Activated CD8-positive, alpha-beta T cell treated with anti-CD3 and anti-CD28 coated beads, Interleukin-2, amount 10 ng/mL, durations not matched to agents 7 days and 5 days (primary cell): Measurements from ENCODE around the gene CDC16. TPM values are rescaled to one million over a fixed set of nuclear protein-coding genes. Genes with fewer than 3 reads are reported as not detected.

Source experiments
- ATAC-seq: fragments of 150-1000 bp; cut with Tn5 transposase; one replicate; pipeline ENCODE4 v1.10.0; 2021; ENCODE audit warnings: moderate library complexity
- CTCF ChIA-PET: fragments of 350-600 bp; sonication (Branson Sonifier 250); formaldehyde crosslinking; loops from one replicate; lab custom pipeline; 2021; ENCODE audit warnings: antibody characterized with exemption; lab: Charles Lee
- POLR2A ChIA-PET: fragments of 350-600 bp; sonication (Branson Sonifier 250); formaldehyde crosslinking; loops from one replicate; lab custom pipeline; 2021; ENCODE audit warnings: antibody characterized with exemption; lab: Charles Lee
- DNase-seq: peaks from one replicate; pipeline ENCODE4 v3.0.0-alpha.2; 2020
- H3K27ac Mint-ChIP-seq: one replicate; pipeline ENCODE4 v1.8.0; 2021; ENCODE audit warnings: mild to moderate bottlenecking, mixed read lengths
- H3K27me3 Mint-ChIP-seq: one replicate; pipeline ENCODE4 v1.8.0; 2021; ENCODE audit warnings: low read depth, mixed read lengths
- H3K36me3 Mint-ChIP-seq: one replicate; pipeline ENCODE4 v1.8.0; 2021; ENCODE audit warnings: low read depth, mixed read lengths
- H3K4me1 Mint-ChIP-seq: one replicate; pipeline ENCODE4 v1.8.0; 2021; ENCODE audit warnings: low read depth, mixed read lengths
- H3K4me3 Mint-ChIP-seq: one replicate; pipeline ENCODE4 v1.8.0; 2021; ENCODE audit warnings: mild to moderate bottlenecking, mixed read lengths
- H3K9me3 Mint-ChIP-seq: one replicate; pipeline ENCODE4 v1.8.0; 2022; ENCODE audit warnings: mixed read lengths; ENCODE audit not compliant: insufficient read depth
- total RNA-seq, 2 experiments: library from RNA; stranded (reverse); gene quantifications; one replicate each; pipeline ENCODE4 v1.2.3, GENCODE V29; 2021

Gene CDC16
- total RNA-seq, 2 experiments from 2014 or later: 71.4 to 74.7 TPM

DNA sequence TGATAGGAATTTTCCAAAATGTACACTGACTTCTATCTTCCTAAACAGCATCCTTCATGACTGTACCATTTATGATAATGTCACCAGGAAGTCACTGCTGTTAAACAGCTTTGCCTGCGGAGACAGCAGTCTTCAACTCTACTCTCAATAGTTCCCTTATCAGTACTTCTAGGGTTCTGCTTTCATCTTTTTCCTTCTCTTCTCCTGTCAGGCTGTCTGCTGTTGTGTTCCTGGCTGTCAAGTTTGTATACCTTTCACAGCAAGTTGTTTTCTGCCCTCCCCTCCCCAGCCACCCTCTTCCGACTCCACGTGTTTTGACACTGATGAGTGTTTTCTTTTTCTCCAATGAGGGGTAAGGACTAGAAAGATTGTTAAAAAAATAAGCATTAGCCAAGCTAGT lies 48.9 kb downstream of the CDC16 start:
- ChIA-PET POLR2A (no interaction called here), CTCF (no interaction called here)
- peaks cover 46% of the 10 kb centered on the region for H3K4me1 Mint-ChIP-seq
- no peaks in the 10 kb centered on the region for H3K9me3 Mint-ChIP-seq
- no peak for DNase-seq
- H3K27me3 Mint-ChIP-seq: no peaks in the 10 kb centered on the region
- no peak for ATAC-seq
- peak overlapping the region; percentile 55 for H3K4me3 Mint-ChIP-seq
- H3K36me3 Mint-ChIP-seq: peaks cover 51% of the 10 kb centered on the region
- no peak overlapping the region for H3K27ac Mint-ChIP-seq

- ATAC-seq (no peak), DNase-seq (no peak)
- H3K4me1 Mint-ChIP-seq: peaks cover 39% of the 10 kb centered on the region
- no peak overlapping the region for H3K27ac Mint-ChIP-seq
- ChIA-PET POLR2A (no interaction called here), CTCF (no interaction called here)
- H3K36me3 Mint-ChIP-seq: peaks cover 52% of the 10 kb centered on the region
- no peak overlapping the region for H3K4me3 Mint-ChIP-seq
- H3K9me3 Mint-ChIP-seq: no peaks in the 10 kb centered on the region
- H3K27me3 Mint-ChIP-seq: no peaks in the 10 kb centered on the region
Observed at GRCh38 chr13:114284680-114285079, 50.0 kb downstream of the CDC16 start.

DNA sequence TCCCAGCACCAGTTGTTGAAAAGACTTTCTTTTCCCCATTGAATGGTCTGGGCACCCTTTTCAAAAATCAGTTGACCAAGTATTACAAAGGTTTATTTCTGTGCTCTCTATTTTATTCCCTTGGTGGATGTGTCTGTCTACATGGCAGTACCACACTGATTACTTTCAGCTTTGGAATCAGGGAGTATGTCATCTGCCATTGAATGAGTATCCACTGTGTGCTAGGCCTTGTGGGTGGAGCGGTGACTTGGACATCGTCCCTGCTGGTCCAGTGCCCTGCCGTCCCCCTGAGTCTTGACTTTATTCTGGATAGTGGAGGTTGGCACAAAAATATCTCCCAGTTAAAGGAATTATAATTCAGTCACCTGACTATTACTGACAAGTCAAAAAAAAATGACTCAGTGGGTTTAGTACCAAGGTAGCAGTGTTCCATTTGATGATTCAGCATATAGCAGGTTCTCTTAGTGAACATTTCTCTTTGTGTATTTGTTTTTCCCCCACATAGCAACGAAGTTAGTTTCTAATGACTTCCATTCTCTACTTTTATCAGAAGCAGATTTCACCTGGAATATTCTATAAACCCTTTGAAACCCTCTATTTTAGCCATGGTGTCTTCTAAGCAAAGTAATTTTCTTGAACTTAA lies 50.6 kb downstream of the CDC16 start:
- ATAC-seq (no peak), DNase-seq (no peak)
- Mint-ChIP-seq H3K4me1 (peaks cover 33% of the 10 kb centered on the region), H3K4me3 (no peak overlapping the region), H3K27ac (no peak overlapping the region), H3K36me3 (peaks cover 52% of the 10 kb centered on the region), H3K27me3 (no peaks in the 10 kb centered on the region), H3K9me3 (no peaks in the 10 kb centered on the region)
- ChIA-PET POLR2A (no interaction called here), CTCF (no interaction called here)

DNA sequence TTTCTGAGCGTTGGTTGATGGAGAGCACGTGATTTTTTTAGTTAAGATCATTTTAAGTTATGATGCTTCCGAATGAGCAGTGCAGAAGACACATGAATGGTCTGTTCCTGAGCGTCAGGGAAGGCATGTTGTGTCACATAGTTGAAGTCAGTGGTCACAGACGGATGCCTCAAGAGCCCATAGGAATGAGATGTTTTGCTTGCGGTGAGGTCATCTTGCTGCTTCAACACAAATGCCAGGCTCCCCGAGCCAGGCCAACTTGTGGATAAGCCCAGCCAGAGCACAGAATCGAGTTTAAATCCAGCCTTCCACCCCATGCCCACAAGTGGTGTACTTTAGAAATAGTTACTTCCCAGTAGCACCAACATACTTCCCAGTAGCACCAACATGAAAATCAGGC lies 52.1 kb downstream of the CDC16 start:
- DNase-seq (no peak), ATAC-seq (no peak)
- Mint-ChIP-seq H3K27ac (peak overlapping the region; percentile 6), H3K27me3 (no peaks in the 10 kb centered on the region), H3K36me3 (peaks cover 59% of the 10 kb centered on the region), H3K9me3 (no peaks in the 10 kb centered on the region), H3K4me3 (no peak overlapping the region), H3K4me1 (peaks cover 27% of the 10 kb centered on the region)
- CTCF ChIA-PET: no interaction called here
- POLR2A ChIA-PET: no interaction called here

DNA sequence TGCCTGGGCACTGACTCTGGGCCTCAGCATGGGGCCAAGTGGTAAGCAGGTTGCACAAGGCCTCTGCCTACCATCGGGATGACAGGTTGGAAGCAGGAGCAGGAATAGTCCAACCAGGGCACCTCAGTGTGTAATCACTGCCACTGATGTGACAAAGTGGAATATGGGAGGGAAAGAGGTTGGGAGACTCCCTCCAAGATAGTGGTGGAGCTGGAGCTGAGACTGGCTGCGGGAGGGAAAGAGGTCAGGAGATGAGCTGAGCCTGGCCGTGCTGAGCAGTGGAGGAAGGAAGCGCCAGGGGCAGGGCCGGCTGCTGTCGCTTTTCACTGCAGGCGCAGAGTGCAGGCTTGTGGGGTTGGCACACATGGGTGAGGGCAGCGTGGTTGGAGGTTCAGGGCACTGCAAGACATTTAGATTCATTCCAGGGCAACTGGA lies 53.5 kb downstream of the CDC16 start:
- Mint-ChIP-seq H3K9me3 (no peaks in the 10 kb centered on the region), H3K27me3 (no peaks in the 10 kb centered on the region), H3K4me3 (no peak overlapping the region), H3K27ac (peak overlapping the region; percentile 9), H3K4me1 (peaks cover 21% of the 10 kb centered on the region), H3K36me3 (peaks cover 65% of the 10 kb centered on the region)
- POLR2A ChIA-PET: no interaction called here
- ATAC-seq (no peak), DNase-seq (no peak)
- CTCF ChIA-PET: no interaction called here

GRCh38 chr13:114296448-114296847 lies 61.8 kb downstream of the CDC16 start:
- ATAC-seq (no peak), DNase-seq (no peak)
- H3K4me1 Mint-ChIP-seq: no peaks in the 10 kb centered on the region
- H3K27me3 Mint-ChIP-seq: no peaks in the 10 kb centered on the region
- peaks cover 42% of the 10 kb centered on the region for H3K36me3 Mint-ChIP-seq
- CTCF ChIA-PET: no interaction called here
- H3K4me3 Mint-ChIP-seq: no peak overlapping the region
- POLR2A ChIA-PET: no interaction called here
- H3K9me3 Mint-ChIP-seq: no peaks in the 10 kb centered on the region
- no peak overlapping the region for H3K27ac Mint-ChIP-seq

- Mint-ChIP-seq H3K27ac (no peak overlapping the region), H3K27me3 (no peaks in the 10 kb centered on the region), H3K4me1 (no peaks in the 10 kb centered on the region), H3K36me3 (peaks cover 42% of the 10 kb centered on the region), H3K4me3 (no peak overlapping the region), H3K9me3 (no peaks in the 10 kb centered on the region)
- POLR2A ChIA-PET: no interaction called here
- no peak for ATAC-seq
- DNase-seq: no peak
- CTCF ChIA-PET: no interaction called here
Observed at GRCh38 chr13:114296902-114297301, 62.2 kb downstream of the CDC16 start.

DNA sequence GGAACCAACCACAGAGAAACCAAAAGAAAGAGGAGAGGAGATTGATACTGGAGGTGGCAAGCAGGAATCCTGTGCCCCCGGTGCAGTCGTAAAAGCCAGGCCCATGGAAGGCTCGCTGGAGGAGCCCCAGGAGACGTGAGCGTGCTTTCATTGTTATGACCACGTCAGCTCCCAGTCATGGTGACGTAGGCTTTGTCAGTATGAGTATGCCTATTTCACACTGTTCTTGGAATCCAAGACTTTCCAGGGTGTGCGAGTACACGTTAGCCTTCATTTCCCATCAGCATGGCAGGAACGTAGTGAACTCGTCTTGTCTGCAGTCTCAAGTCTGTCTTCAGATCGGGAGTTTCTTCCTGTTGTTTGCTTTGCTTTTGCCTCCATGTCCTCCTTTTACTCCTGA lies 64.2 kb downstream of the CDC16 start:
- ChIA-PET POLR2A (interaction anchor here (0.6 kb wide), 1 partner anchor 276 kb away, joined by 6 read pairs; no protein-coding TSS in a partner anchor), CTCF (no interaction called here)

DNA sequence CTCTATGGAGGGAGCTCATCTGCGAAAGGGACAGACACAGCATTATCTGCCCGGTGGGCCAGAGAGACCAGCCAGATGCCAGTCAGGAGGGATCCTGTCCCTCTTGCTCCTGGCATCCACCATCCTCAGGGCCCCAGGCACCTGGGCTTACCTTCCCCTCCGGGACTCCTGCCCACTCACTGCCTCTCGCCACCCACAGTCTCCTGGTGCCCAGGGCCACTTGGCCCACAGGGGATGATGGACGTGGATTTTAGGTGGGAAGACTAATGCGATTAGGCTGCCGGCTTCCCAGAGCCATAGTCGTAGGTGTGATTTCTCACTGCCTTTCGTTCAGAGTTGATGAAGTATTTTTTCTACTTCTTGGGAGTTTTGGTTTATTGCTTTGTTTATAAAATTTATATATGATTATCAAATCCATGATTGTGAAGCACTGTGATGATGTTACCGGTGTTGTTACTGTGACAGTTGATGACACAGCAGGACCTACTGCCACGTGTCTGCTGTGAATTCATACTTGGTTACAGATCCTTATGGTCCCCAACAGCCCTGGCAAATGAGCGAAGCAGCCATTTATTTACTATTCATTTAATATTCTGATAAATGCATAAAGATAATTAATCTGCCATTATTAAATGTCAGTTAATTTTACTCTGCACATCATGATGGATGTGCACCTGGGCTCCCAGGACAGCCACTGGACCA lies 65.1 kb downstream of the CDC16 start:
- no peak for DNase-seq
- no peak overlapping the region for H3K4me3 Mint-ChIP-seq
- peaks cover 43% of the 10 kb centered on the region for H3K36me3 Mint-ChIP-seq
- ChIA-PET POLR2A (interaction anchor here (0.6 kb wide), 1 partner anchor 276 kb away, joined by 6 read pairs; no protein-coding TSS in a partner anchor), CTCF (no interaction called here)
- ATAC-seq: no peak
- no peak overlapping the region for H3K27ac Mint-ChIP-seq
- no peaks in the 10 kb centered on the region for H3K4me1 Mint-ChIP-seq
- H3K9me3 Mint-ChIP-seq: no peaks in the 10 kb centered on the region
- no peaks in the 10 kb centered on the region for H3K27me3 Mint-ChIP-seq

More for the DNA sequence above, 64.2 kb downstream of the CDC16 start:
- ATAC-seq: no peak
- Mint-ChIP-seq H3K9me3 (no peaks in the 10 kb centered on the region), H3K4me3 (no peak overlapping the region), H3K27ac (no peak overlapping the region), H3K4me1 (no peaks in the 10 kb centered on the region), H3K27me3 (no peaks in the 10 kb centered on the region), H3K36me3 (peaks cover 41% of the 10 kb centered on the region)
- no peak for DNase-seq

DNA sequence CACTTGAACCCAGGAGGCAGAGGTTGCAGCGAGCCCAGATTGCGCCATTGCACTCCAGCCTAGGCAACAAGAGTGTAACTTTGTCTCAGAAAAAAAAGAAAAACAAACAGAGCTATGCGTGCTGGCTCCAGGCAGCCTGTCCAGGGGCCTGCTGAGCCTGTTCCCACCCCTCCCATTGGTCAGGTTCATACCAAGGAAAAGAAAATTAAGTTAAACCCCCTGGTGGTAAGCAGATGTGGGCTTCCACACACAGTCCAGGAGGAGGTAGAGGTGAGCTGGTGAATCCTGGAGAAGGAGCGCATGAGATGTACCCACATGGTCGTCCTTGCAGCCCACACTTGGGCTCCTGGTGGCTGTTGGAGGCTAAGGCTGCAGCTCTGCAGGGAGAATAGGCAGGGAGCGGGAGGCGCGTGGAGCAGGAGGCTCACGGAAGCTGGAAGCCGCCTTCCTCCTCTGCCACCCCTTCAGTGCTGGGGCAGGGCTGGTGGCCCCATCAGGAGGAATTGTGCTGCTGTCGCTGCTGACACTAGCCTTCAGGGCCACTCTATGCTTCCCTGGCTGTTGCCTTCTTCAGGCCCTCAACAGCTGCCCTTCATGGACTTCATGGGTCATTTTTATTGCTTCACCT lies 69.1 kb downstream of the CDC16 start:
- no peak overlapping the region for H3K27ac Mint-ChIP-seq
- POLR2A ChIA-PET: interaction anchor here (0.6 kb wide), 1 partner anchor 10 kb away, joined by 4 read pairs; no protein-coding TSS in a partner anchor

GRCh38 chr13:114304346-114305034 lies 69.8 kb downstream of the CDC16 start:
- ChIA-PET POLR2A (no interaction called here), CTCF (no interaction called here)
- Mint-ChIP-seq H3K9me3 (no peaks in the 10 kb centered on the region), H3K27ac (no peak overlapping the region), H3K27me3 (no peaks in the 10 kb centered on the region), H3K4me3 (no peak overlapping the region), H3K36me3 (peaks cover 40% of the 10 kb centered on the region), H3K4me1 (no peaks in the 10 kb centered on the region)
- DNase-seq (no peak), ATAC-seq (no peak)

More for the DNA sequence above, 69.1 kb downstream of the CDC16 start:
- no peak for ATAC-seq
- Mint-ChIP-seq H3K36me3 (peaks cover 43% of the 10 kb centered on the region), H3K4me1 (no peaks in the 10 kb centered on the region), H3K9me3 (no peaks in the 10 kb centered on the region), H3K27me3 (no peaks in the 10 kb centered on the region), H3K4me3 (no peak overlapping the region)
- CTCF ChIA-PET: no interaction called here
- DNase-seq: no peak
